Common myeloid progenitor, CD34-positive (primary cell): ENCODE data around the gene TBPL1.
A peak's percentile ranks its signal among the peaks of the same experiment; 100 is the strongest.

ENCODE experiments used
- CTCF ChIA-PET: fragments of 350-600 bp; sonication (Branson Sonifier 250); formaldehyde crosslinking; loops from one replicate; lab custom pipeline; 2021; ENCODE audit warnings: antibody characterized with exemption; lab: Charles Lee
- POLR2A ChIA-PET: fragments of 350-600 bp; sonication (Branson Sonifier 250); formaldehyde crosslinking; loops from one replicate; lab custom pipeline; 2021; ENCODE audit warnings: antibody characterized with exemption; lab: Charles Lee
- DNase-seq, 3 donors: peaks; one replicate each; pipeline versions ENCODE4 v3.0.0 to v3.0.0-alpha.2; 2013
- H3K27ac ChIP-seq, 2 experiments: 1 replicate in 1 of 2; 2 replicates in 1 of 2; pipeline ENCODE4 v1.7.0; 2013; ENCODE audit warnings: inconsistent platforms in 2 of 2, low read length in 2 of 2, mild to moderate bottlenecking in 2 of 2, low read depth in 1 of 2, moderate library complexity in 1 of 2; ENCODE audit not compliant: severe bottlenecking in 2 of 2, insufficient read depth in 1 of 2, poor library complexity in 1 of 2
- H3K27me3 ChIP-seq, 5 experiments: replicated peaks in 2 of 5; 1 replicate in 3 of 5; 2 replicates in 2 of 5; pipeline versions ENCODE4 v1.6.1 to v1.7.0; 2013; ENCODE audit warnings: low read length in 4 of 5, mild to moderate bottlenecking in 2 of 5, moderate library complexity in 2 of 5, inconsistent platforms in 1 of 5; ENCODE audit not compliant: insufficient read depth in 5 of 5, control insufficient read depth in 4 of 5
- H3K36me3 ChIP-seq, 4 experiments: 1 replicate in 2 of 4; 2 replicates in 2 of 4; pipeline versions ENCODE4 v1.6.1 to v1.7.0; 2013; ENCODE audit warnings: low read length in 3 of 4, control low read depth in 1 of 4, mild to moderate bottlenecking in 1 of 4; ENCODE audit not compliant: control insufficient read depth in 4 of 4, insufficient read depth in 4 of 4
- H3K4me1 ChIP-seq, 4 experiments: 1 replicate in 3 of 4; 2 replicates in 1 of 4; pipeline versions ENCODE4 v1.6.1 to v1.7.1; 2013; ENCODE audit warnings: low read length in 3 of 4, mild to moderate bottlenecking in 3 of 4, control low read depth in 1 of 4, inconsistent platforms in 1 of 4, moderate library complexity in 1 of 4; ENCODE audit not compliant: control insufficient read depth in 4 of 4, insufficient read depth in 4 of 4; ENCODE audit errors: control extremely low read depth in 1 of 4
- H3K4me3 ChIP-seq, 7 experiments: 1 replicate in 4 of 7; 2 replicates in 3 of 7; pipeline versions ENCODE4 v1.5.1 to v1.7.0; 2013; ENCODE audit warnings: mild to moderate bottlenecking in 7 of 7, low read length in 6 of 7, moderate library complexity in 6 of 7, inconsistent platforms in 2 of 7, low read depth in 2 of 7, control low read depth in 1 of 7; ENCODE audit not compliant: insufficient read depth in 4 of 7, control insufficient read depth in 1 of 7; ENCODE audit errors: extremely low read depth in 1 of 7
- H3K9me3 ChIP-seq, 5 experiments: 1 replicate in 4 of 5; 2 replicates in 1 of 5; pipeline versions ENCODE4 v1.6.1 to v1.7.1; 2013; ENCODE audit warnings: low read length in 4 of 5, mild to moderate bottlenecking in 2 of 5, inconsistent platforms in 1 of 5, low read depth in 1 of 5, moderate library complexity in 1 of 5; ENCODE audit not compliant: control insufficient read depth in 4 of 5, insufficient read depth in 2 of 5; ENCODE audit errors: control extremely low read depth in 1 of 5
- WGBS: methylation state at CpG from one replicate; pipeline ENCODE4 v1.1.5; 2013; ENCODE audit not compliant: insufficient coverage; 5-methylcytosine and 5-hydroxymethylcytosine counted together

The TBPL1 gene

GRCh38 chr6:133969921-133970295 lies 16.9 kb downstream of the TBPL1 start:
- ChIA-PET CTCF (interaction anchor here (0.6 to 2.1 kb wide), 7 partner anchors 12 to 1294 kb away, joined by 3 to 10 read pairs (median 5); no protein-coding TSS in a partner anchor), POLR2A (no interaction called here)
- no CpG with 5 or more reads among the region's 2 CpGs for WGBS
- Histone ChIP-seq H3K27ac (no peak overlapping the region), H3K36me3 (no peaks in the 10 kb centered on the region), H3K4me3 (no peak overlapping the region), H3K27me3 (no peaks in the 10 kb centered on the region), H3K4me1 (no peaks in the 10 kb centered on the region), H3K9me3 (no peaks in the 10 kb centered on the region)
- DNase-seq, result peak in 1 of 3 donors; percentile 27

- no peaks in the 10 kb centered on the region for H3K27me3 ChIP-seq
- H3K27ac ChIP-seq, result no peak overlapping the region
- no peaks in the 10 kb centered on the region for H3K9me3 ChIP-seq
- no peaks in the 10 kb centered on the region for H3K36me3 ChIP-seq
- CTCF ChIA-PET, result interaction anchor here (1.1 kb wide), 1 partner anchor 89 kb away, joined by 3 read pairs; no protein-coding TSS in a partner anchor
- no CpG with 5 or more reads among the region's 1 CpG for WGBS
- POLR2A ChIA-PET, result no interaction called here
- no peak overlapping the region for H3K4me3 ChIP-seq
- H3K4me1 ChIP-seq, result no peaks in the 10 kb centered on the region
- no peak for DNase-seq
Measured at GRCh38 chr6:133971861-133972260, 18.8 kb downstream of the TBPL1 start.

GRCh38 chr6:133972388-133972787 lies 19.4 kb downstream of the TBPL1 start:
- ChIA-PET POLR2A (no interaction called here), CTCF (interaction anchor here (0.8 to 11.1 kb wide), 19 partner anchors 8 to 139 kb away, joined by 3 to 182 read pairs (median 9); partner anchors contain the start of gene TBPL1)
- no peak for DNase-seq
- no peaks in the 10 kb centered on the region for H3K4me1 ChIP-seq
- WGBS, result 80% methylated on average over 2 of the region's 2 CpGs
- no peak overlapping the region for H3K4me3 ChIP-seq
- H3K27me3 ChIP-seq, result no peaks in the 10 kb centered on the region
- no peak overlapping the region for H3K27ac ChIP-seq
- H3K36me3 ChIP-seq, result no peaks in the 10 kb centered on the region
- H3K9me3 ChIP-seq, result no peaks in the 10 kb centered on the region

GRCh38 chr6:133973109-133973971 lies 20.3 kb downstream of the TBPL1 start:
- ChIA-PET CTCF (interaction anchor here (0.7 to 11.1 kb wide), 32 partner anchors 9 to 140 kb away, joined by 3 to 182 read pairs (median 4); partner anchors contain the start of genes SLC2A12 and TBPL1), POLR2A (no interaction called here)
- Histone ChIP-seq H3K4me3 (no peak overlapping the region), H3K36me3 (no peaks in the 10 kb centered on the region), H3K4me1 (no peaks in the 10 kb centered on the region), H3K9me3 (no peaks in the 10 kb centered on the region), H3K27ac (no peak overlapping the region), H3K27me3 (no peaks in the 10 kb centered on the region)
- WGBS, result 0% methylated on average over 3 of the region's 4 CpGs
- peak; percentile 54 to 75 (median 74) for DNase-seq

- peaks cover 0 to 5% (median 2%) of the 10 kb centered on the region in 4 experiments for H3K36me3 ChIP-seq
- 100% methylated on average over 1 of the region's 2 CpGs for WGBS
- ChIA-PET CTCF (interaction anchor here (0.9 to 11.1 kb wide), 7 partner anchors 12 to 124 kb away, joined by 3 to 182 read pairs (median 4); no protein-coding TSS in a partner anchor), POLR2A (no interaction called here)
- H3K27me3 ChIP-seq, result no peaks in the 10 kb centered on the region
- no peaks in the 10 kb centered on the region for H3K9me3 ChIP-seq
- peaks cover 3 to 8% (median 4%) of the 10 kb centered on the region in 4 experiments for H3K4me1 ChIP-seq
- no peak overlapping the region for H3K27ac ChIP-seq
- H3K4me3 ChIP-seq, result no peak overlapping the region
- no peak for DNase-seq
Measured at GRCh38 chr6:133977983-133978895, 25.2 kb downstream of the TBPL1 start.

GRCh38 chr6:133978896-133979240 lies 25.8 kb downstream of the TBPL1 start:
- POLR2A ChIA-PET, result no interaction called here
- CTCF ChIA-PET, result interaction anchor here (1.4 to 11.1 kb wide), 4 partner anchors 13 to 118 kb away, joined by 3 to 182 read pairs (median 6); no protein-coding TSS in a partner anchor
- Histone ChIP-seq H3K36me3 (peaks cover 0 to 5% (median 2%) of the 10 kb centered on the region in 4 experiments), H3K27ac (no peak overlapping the region), H3K9me3 (no peaks in the 10 kb centered on the region), H3K4me3 (no peak overlapping the region), H3K4me1 (peaks cover 4 to 14% (median 8%) of the 10 kb centered on the region in 4 experiments), H3K27me3 (no peaks in the 10 kb centered on the region)
- whole genome bisulfite sequencing, result 100% methylated on average over 1 of the region's 2 CpGs
- DNase-seq, result no peak
